Stimulated activated CD8-positive, alpha-beta memory T cell treated with anti-CD3 and anti-CD28 coated beads, Interleukin-7, amount 100 ng/mL, for 24 hours (primary cell): ENCODE results near the gene WNT9B.

Experiments used
- DNase-seq: peaks from one replicate; pipeline ENCODE4 v3.0.0-alpha.2; 2020; ENCODE audit warnings: low read depth

The WNT9B gene

GRCh38 chr17:46884552-46884951, 33.2 kb downstream of the WNT9B start:
- no peak for DNase-seq

DNA sequence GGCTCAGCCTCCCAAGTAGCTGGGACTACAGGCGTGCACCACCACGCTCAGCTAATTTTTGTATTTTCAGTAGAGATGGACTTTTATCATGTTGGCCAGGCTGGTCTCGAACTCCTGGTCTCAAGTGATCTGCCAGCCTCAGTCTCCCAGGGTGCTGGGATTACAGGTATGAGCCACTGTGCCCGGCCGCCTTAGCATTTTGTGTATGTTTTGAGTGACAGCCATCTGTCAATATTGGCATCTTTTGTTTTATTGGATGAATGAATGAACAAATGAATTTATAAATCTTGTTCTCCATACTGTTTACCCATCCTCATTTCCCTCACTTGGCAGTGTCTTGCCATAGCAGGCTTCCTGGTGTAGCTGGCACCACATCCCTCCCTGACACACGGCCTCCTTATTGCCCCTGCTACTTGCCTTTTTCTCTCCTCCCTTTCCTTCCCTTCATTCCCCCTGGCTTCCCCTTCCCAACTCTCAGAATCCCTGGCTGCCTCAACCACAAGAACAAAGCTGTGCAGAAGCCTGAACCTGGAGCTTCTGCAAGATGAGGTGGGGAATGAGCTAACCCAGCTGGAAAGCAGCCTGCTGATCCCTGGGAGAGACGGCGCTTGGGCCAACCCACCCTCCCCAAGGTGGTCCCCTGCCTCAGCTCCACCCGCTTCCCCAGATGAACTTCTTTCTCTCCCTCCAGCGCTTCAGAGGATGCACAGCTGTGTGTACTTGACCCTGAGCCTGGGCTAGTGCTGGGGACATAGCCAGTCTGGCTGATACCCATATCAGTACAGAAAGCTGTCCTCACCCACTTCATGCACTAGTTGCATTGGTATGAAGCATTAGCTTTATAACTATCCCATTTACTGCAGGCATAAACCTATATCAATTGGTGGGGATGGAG, 34.3 kb downstream of the WNT9B start:
- DNase-seq, result no peak

GRCh38 chr17:46886310-46886663, 34.9 kb downstream of the WNT9B start:
- no peak for DNase-seq

DNA sequence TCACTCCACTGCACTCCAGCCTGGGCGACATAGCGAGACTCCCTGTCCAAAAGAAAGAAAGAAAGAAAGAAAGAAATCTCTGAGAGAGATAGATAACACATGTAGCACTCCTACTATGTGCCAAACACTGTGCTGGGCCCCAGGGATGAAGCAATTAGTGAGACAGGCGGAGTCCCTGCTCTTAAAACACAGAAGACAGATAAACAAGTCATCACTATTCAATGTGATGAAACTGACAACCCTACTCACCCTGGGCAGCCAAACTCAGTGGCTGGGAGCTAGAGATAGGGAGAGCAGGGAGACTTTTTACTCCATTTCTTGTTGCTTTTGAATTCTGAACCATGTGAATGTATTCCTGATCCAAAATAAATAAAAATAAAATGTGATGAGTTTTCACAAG, 36.3 kb downstream of the WNT9B start:
- no peak for DNase-seq

GRCh38 chr17:46888727-46889126, 37.3 kb downstream of the WNT9B start:
- no peak for DNase-seq

GRCh38 chr17:46889519-46889918, 38.1 kb downstream of the WNT9B start:
- DNase-seq, result no peak

DNA sequence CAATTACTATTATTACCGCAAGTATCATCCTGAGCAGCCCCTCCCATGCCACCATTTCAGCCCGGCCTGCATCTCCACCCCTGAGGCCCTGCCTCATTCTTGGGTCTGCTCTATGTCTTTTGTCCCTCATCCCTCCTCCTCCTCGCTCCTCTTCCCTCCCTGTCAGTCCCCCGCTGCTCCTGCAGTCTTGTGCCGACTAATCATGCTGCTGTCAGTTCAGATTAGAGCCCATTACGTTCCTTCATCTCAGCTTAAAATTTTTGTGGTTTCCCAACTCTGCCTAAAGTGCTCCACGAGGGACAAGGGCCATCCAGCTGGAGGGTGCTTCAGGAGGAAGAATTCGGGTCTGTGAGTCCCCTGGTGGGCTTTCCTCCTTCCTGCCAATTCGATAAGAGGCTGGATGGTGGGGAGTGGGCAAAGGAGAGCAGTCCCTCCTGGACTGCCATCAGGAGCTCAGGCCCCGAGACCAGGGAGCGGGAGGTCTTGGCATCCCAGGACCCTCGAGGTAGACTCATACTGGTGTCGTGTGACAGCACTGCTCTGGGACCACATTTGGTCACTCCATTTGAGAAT, 38.7 kb downstream of the WNT9B start:
- DNase-seq, result no peak

- DNase-seq, result no peak
These were observed 39.3 kb downstream of the WNT9B start for GRCh38 chr17:46890638-46891037.

- DNase-seq, result no peak
These were observed 40.9 kb downstream of the WNT9B start for GRCh38 chr17:46892192-46892703.

DNA sequence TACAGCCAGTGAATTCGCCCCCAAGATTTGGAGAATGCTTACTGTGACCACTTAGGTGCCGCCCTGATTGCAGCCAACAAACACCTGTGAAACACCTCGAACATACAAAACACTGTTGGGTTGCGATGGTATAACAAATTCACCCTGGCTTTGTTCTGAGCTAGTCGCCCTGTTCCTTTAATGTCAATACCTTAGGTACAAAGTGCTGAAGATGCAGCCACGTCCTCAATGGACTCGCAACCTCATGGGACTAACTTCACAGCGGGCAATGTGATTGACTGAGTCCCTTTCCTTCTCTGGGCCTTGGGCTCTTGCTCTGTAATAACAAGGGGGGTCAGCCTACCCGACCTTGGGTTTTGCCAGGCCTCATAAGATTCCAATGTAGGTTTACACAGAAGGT, 42.6 kb downstream of the WNT9B start:
- DNase-seq, result no peak

DNA sequence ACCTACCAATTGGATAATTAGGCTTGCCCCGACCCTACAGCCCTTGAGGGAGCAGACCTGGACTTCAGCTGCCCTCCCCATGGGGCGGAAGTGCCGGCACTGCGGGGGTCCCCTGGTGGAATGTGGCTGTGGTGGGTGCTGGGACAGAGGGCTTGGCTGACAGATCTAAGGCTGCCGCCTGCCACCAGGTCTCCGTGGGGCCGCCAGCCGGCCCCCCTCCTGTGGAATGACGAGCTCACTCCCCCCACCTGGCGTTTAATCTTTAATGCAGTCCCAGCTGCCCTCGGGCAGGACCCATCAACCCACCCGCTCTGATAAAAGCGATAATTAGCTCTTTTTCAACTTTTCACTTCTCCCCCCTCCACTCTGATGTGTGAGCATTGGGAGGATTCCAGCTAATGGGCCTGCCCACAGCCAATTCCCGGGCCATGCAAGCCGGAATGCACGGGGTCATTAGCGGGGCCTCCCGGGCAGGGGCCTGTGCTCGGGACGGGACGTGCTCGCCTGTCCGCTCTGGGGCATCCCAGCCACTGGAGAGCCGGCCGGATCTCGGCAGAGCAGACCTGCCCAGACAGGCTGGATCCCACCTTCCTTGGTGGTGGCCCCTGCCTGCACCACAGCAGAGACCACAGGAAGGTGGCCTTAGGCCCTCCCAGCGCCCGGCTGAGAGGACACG, 43.2 kb downstream of the WNT9B start:
- DNase-seq, result no peak

DNA sequence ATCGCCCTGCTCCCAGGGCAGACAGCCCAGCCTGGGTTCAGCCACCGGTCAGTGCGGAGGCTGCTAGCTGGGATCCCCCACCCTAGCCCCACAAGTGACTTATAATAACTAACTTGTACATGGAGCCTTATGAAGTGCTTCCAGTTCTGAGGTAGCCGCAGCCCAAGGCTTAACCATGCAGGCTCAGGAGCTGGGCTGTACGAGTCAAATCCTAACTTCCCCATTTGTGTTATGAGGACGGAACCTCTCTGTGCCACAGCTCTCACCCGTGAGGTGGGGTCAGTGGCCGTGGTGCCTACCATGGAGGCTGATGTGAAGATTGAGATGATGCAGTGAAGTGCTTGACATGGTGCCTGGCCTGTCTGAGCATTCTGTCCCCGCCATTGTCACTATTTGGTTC, 43.8 kb downstream of the WNT9B start:
- no peak for DNase-seq

GRCh38 chr17:46896991-46897390, 45.6 kb downstream of the WNT9B start:
- no peak for DNase-seq

- DNase-seq, result no peak
These were observed 47.0 kb downstream of the WNT9B start for GRCh38 chr17:46898364-46898763.

DNA sequence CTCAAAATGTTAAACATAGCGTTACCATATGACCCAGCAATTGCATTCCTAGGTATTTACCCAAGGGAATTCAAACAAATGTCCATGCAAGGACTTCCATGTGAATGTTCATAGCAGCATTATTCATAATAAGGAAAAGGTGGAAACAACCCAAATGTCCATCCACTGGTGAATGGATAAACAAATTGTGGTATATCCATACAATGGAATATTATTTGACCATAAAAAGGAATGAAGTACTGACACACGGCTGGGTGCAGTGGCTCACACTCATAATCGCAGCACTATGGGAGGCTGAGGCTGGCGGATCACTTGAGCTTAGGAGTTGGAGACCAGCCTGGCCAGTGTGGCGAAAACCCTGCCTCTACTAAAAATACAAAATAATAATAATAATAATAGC, 47.5 kb downstream of the WNT9B start:
- DNase-seq, result no peak

DNA sequence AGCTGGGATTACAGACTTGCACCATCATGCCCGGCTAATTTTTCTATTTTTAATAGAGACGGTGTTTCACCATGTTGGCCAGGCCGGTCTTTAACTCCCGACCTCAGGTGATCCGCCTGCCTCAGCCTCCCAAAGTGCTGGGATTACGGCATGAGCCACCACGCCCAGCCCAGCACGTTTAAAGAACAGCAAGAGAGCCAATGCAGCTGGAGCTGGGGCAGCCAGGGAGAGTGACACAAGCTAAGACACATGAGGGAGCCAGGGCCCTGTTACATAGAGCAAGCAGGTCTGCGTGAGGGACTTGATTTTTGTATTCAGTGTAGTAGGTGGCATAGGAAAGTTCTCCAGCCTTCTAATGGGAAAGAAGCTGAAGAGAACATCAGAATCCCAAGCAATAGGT, 49.9 kb downstream of the WNT9B start:
- DNase-seq, result no peak

DNA sequence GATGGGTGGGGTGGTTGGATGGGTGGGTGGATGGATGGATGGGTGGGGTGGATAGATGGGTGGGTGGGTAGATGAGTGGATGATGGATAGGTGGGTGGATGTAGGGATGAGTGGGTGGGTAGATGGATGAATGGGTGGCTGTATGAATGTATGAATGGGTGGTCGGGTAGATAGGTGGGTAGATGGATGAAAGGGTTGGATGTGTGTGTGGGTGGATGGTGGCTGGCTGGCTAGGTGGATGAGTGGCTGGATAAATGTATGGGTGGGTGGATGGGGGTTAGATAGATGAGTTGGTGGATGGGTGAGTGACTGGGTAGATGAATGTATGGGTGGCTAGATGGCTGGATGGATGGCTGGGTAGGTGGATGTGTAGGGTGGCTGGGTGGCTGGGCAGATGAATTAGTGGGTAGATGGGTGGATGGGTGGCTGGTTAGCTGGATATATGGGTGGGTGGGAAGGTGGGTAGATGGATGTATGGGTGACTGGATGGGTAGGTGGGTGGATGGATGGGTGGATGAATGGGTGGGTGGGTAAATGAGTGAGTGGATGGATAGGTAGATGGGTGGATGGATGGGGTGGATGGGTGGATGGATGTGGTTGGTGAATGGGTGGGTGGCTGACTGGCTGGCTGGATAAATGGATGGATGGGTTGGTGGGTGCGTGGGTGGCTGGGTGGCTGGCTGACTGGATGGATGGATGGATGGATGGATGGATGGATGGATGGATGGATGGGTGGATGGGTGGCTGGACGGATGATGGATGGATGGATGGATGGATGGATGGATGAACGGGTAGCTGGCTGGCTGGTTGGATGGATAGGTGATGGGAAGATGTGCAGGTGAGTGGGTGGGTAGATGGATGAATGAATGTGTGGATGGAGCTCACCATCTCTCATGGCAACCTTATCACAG, 52.6 kb downstream of the WNT9B start:
- no peak for DNase-seq

DNA sequence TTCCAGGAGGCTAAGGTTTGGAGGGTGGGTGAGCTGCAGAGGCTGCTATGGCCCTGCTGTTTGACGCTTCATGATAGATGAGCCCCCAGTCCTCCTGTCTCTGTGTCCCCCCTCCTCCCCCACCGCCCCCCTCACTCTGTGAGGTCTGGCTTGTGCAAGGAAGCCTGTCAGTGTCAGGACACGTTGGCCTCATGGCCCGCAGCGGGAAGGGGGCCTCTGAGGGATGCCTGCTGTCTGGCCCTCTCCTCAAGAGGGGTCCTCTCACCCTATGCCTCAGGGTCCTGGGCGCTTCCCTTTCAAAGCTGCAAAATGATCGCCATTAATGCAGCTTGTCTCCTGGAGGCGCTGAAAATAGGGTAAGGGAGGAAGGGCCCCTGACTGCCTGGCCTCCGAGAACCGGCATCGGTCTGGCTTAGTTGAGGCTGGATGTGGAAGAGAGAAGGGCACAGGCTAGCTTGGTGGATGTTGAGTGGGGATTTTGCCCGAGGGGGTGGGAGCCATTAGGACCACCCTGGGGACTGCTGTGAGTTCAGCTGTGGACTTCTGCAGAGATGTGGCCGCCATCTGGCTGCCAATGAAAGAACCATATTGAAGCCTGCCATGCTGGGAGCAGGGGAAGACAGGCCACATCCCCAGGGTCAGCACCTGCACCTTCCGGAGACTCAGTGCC, 56.8 kb downstream of the WNT9B start:
- no peak for DNase-seq

DNA sequence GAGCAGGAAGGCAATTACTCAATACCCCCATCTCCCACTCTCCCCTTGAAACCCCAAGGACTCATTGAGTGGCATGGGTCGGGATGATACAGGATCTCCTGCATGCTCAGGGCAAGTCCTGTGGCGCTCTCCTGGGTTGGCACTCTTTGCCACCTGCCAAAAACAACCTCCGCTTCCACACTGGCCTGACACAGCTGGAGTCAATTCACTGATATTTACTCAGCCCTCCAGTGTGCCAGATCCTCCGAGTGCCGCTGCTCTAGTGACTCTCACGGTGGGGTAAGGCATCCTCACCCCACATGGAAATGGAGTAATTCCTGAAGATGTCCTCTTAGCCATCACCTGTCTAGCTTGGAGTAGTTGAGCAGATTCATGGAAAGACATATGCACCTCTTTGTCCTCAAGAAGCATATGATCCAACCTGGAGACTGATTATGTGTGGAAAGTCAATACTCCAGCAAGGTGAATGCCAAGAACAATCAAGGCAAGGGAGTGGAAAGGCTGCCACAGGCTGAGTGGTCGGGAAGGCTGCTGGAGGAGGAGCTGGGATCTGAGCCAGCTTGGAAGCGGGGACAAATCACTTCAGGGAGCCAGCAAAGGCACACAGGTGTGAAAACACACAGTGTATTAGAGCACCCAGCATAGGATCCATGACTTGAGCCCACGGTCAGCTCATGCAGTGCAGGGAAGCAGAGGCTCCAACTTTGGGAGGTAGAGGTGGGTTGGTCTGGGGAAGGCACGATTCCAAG, 59.0 kb downstream of the WNT9B start:
- DNase-seq, result no peak

- DNase-seq, result no peak
These were observed 59.9 kb downstream of the WNT9B start for GRCh38 chr17:46911311-46911710.

GRCh38 chr17:46915596-46915995, 64.2 kb downstream of the WNT9B start:
- DNase-seq, result no peak
